ENCODE data around the gene OR2H1.

OR2H1 gene

DNA sequence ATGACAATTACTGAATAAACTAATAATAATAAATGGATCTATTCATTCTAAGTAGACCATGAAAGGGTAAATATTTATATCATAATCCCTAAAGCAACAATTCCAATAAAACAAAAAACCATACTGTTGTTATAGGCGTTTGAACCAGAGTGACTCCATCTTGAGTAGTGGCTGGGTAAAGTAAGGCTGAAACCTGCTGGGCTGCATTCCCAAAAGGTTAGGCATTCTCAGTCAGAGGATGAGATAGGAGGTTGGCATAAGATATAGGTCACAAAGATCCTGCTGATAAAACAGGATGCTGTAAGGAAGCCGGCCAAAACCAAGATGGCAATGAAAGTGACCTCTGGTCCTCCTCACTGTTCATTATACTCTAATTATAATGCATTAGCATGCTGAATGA, 8.3 kb downstream of the OR2H1 start:
- no peak for DNase-seq (ENCODE audit: low read depth)

DNA sequence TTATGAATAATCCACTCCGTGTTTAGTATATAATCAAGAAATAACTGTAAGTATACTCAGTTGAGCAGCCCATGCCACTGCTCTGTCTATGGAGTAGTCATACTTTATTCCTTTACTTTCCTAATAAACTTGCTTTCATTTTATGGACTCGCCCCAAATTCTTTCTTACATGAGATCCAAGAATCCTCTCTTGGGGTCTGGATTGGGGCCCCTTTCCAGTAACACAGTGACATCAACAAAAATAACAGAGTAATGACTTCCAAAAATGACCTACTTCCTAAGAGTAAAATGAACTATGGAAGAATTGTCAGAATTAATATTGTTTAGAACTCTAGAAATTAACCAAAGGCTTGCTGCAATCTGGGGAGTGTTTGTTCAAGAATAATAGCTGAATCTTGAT, 8.8 kb downstream of the OR2H1 start:
- TF ChIP-seq, protein P1, sequence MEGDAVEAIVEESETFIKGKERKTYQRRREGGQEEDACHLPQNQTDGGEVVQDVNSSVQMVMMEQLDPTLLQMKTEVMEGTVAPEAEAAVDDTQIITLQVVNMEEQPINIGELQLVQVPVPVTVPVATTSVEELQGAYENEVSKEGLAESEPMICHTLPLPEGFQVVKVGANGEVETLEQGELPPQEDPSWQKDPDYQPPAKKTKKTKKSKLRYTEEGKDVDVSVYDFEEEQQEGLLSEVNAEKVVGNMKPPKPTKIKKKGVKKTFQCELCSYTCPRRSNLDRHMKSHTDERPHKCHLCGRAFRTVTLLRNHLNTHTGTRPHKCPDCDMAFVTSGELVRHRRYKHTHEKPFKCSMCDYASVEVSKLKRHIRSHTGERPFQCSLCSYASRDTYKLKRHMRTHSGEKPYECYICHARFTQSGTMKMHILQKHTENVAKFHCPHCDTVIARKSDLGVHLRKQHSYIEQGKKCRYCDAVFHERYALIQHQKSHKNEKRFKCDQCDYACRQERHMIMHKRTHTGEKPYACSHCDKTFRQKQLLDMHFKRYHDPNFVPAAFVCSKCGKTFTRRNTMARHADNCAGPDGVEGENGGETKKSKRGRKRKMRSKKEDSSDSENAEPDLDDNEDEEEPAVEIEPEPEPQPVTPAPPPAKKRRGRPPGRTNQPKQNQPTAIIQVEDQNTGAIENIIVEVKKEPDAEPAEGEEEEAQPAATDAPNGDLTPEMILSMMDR (IDR thresholded peaks at IDR 0.05; ENCODE audit: insufficient read depth, low read depth, low read length, missing control alignments) = no peak
- no peak for DNase-seq (ENCODE audit: low read depth)
- H3K4me3 ChIP-seq (ENCODE audit: low read depth, low read length) = no peak overlapping the region

More for the DNA sequence above, 8.3 kb downstream of the OR2H1 start:
- TF ChIP-seq, protein P1 (IDR thresholded peaks at IDR 0.05; ENCODE audit: insufficient read depth, low read depth, low read length, missing control alignments) = no peak
- H3K4me3 ChIP-seq (ENCODE audit: low read depth, low read length) = no peak overlapping the region

DNA sequence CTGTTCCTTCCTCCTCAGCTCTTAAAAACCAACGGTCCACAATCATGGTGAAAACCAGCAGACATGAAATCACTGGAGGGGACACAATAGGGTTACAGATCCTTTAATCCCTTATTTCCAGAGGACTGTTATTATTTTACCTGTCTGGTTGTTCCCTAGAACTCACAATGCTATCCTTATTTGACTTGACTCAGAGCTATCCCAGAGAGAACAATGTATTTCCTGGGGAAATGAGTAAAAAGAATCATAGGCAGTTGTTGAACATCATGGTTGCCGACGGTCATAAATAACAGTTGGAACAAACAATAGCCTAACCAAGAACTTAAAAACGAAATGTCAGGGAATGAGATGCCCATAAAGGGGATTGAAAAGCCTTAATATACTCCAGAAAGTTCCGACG, 9.3 kb downstream of the OR2H1 start:
- DNase-seq (ENCODE audit: low read depth) = no peak
- no peak overlapping the region for H3K4me3 ChIP-seq (ENCODE audit: low read depth, low read length)
- TF ChIP-seq, protein P1 (IDR thresholded peaks at IDR 0.05; ENCODE audit: insufficient read depth, low read depth, low read length, missing control alignments) = no peak

DNA sequence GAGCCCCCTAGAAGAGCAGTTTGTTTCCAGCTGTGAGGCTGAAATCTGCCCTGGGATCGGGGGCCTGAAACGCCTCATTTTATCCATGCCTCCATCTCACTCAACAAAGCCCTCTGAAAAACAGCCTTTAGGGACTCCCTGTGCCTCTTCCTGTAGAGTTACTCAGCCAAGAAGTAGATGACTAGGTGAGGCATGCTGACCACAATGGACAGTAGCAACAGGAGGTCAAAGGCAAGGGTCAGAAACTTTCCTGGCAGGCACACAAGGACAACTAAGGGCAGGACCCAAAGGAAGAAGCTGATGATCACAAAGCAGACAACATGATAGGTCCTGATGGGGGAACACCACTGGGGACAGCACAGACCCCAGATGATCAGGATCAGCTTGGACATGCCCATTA, 18.0 kb downstream of the OR2H1 start:
- TF ChIP-seq, protein P1 (IDR thresholded peaks at IDR 0.05; ENCODE audit: insufficient read depth, low read depth, low read length, missing control alignments) = no peak
- DNase-seq (ENCODE audit: low read depth) = no peak

GRCh38 chr6:29477923-29478450, 21.0 kb downstream of the OR2H1 start:
- H3K4me3 ChIP-seq (ENCODE audit: low read depth, low read length) = no peak overlapping the region
- TF ChIP-seq, protein P1 (IDR thresholded peaks at IDR 0.05; ENCODE audit: insufficient read depth, low read depth, low read length, missing control alignments) = no peak
- DNase-seq (ENCODE audit: low read depth) = no peak

More for the DNA sequence above, 18.0 kb downstream of the OR2H1 start:
- no peak overlapping the region for H3K4me3 ChIP-seq (ENCODE audit: low read depth, low read length)

DNA sequence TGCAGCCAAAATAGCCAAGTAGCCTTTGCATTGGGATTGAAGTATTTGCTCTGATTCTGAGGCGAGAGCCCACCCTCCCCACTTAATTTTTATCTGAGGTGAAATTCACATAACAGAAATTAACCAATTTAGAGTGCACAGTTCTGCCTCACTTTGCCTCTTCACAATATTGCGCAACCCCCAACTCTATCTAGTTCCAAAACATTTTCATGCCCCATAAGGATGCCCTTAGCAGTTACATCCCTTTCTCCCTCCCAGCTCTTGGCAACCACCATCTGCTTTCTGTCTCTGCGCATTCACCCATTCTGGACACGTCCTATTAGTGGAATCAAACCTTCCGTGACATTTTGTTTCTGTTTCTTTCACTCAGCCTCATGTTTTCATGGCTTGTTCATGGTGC, 21.8 kb downstream of the OR2H1 start:
- DNase-seq (ENCODE audit: low read depth) = no peak
- TF ChIP-seq, protein P1 (IDR thresholded peaks at IDR 0.05; ENCODE audit: insufficient read depth, low read depth, low read length, missing control alignments) = no peak
- no peak overlapping the region for H3K4me3 ChIP-seq (ENCODE audit: low read depth, low read length)

- DNase-seq (ENCODE audit: low read depth) = no peak
- H3K4me3 ChIP-seq (ENCODE audit: low read depth, low read length) = no peak overlapping the region
- TF ChIP-seq, protein P1 (IDR thresholded peaks at IDR 0.05; ENCODE audit: insufficient read depth, low read depth, low read length, missing control alignments) = no peak
These were observed 22.6 kb downstream of the OR2H1 start for GRCh38 chr6:29479560-29479959.
